ENCODE measurements around the gene GREB1L.
"Not testable (repeated sequence)": the region's sequence is repeated elsewhere in the genome, so short reads cannot be mapped to it uniquely, and the experiment has no call there.

Gene GREB1L

GRCh38 chr18:21264651-21265050, 22.6 kb downstream of the GREB1L start:
- no peak for DNase-seq (ENCODE audit: low read depth in 2 of 2)

- no peak for DNase-seq (ENCODE audit: low read depth in 2 of 2)
Measured at GRCh38 chr18:21265971-21266673, 24.1 kb downstream of the GREB1L start.

- no peak for DNase-seq (ENCODE audit: low read depth in 2 of 2)
Measured at GRCh38 chr18:21267400-21267799, 25.4 kb downstream of the GREB1L start.

GRCh38 chr18:21269349-21269748, 27.3 kb downstream of the GREB1L start:
- no peak for DNase-seq (ENCODE audit: low read depth in 2 of 2)

GRCh38 chr18:21270453-21270852, 28.4 kb downstream of the GREB1L start:
- DNase-seq (ENCODE audit: low read depth in 2 of 2) = no peak

DNA sequence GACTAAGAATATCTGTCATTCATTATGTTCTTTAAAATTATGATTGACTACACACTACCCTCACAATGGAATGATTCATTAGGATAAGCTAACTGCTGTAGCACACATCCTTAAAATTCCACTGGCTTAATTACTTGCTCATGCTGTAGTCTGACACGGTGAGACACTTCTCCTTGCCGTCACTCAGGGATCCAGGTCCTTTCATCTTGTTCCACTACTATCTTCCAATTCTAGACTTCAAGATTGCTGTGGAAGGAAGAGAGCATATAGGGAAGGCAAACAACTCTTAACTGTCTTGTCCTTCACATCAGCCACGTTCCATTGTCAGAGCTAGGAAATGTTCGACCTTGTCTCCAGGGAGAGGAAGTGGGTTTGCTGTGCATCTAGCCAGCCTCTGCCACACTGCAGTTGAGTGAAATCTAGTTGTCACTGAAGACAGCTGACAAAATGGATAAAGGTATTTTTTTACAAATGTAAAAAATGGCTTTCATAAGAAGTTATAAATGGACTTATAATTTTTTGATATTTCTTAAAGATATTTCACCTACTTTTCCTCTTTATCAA, 30.1 kb downstream of the GREB1L start:
- no peak for DNase-seq (ENCODE audit: low read depth in 2 of 2)

- no peak for DNase-seq (ENCODE audit: low read depth in 2 of 2)
Measured at GRCh38 chr18:21273568-21273967, 31.5 kb downstream of the GREB1L start.

DNA sequence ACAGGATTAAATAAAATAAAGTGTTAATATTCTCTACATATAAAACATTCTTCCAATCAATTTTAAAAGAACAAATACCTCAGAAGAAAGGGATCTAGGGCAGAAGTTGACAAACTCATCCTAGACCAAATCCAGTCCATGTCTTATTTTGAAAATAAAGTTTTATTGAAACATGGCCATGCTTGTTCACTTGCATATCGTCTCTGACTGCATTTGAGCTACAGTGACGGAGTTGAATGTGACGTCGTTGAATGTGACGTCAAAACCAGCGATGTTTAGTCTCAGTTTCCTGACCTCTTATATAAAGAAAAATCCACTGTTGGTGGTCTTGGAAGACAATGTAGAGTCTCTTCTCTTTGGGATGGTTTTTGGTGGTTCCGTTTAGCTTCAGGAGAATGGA, 33.6 kb downstream of the GREB1L start:
- no peak for DNase-seq (ENCODE audit: low read depth in 2 of 2)

- DNase-seq (ENCODE audit: low read depth in 2 of 2) = no peak
Measured at GRCh38 chr18:21277578-21277977, 35.5 kb downstream of the GREB1L start.

DNA sequence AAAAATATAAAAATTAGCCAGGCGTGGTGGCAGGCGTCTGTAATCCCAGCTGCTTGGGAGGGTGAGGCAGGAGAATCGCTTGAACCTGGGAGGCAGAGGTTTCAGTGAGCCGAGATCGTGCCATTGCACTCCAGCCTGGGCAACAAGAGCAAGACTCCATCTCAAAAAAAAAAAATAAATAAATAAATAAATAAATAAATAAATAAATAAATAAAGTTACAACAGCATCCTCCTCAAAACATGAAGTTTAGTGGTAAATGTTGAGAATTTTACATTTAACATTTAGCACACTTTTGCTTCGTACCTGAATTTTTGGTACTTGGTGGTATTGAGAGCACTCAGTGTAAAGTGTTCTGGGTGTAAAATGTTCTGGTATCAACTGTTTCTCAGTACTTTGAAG, 36.2 kb downstream of the GREB1L start:
- DNase-seq (ENCODE audit: low read depth in 2 of 2) = not testable (repeated sequence)

DNA sequence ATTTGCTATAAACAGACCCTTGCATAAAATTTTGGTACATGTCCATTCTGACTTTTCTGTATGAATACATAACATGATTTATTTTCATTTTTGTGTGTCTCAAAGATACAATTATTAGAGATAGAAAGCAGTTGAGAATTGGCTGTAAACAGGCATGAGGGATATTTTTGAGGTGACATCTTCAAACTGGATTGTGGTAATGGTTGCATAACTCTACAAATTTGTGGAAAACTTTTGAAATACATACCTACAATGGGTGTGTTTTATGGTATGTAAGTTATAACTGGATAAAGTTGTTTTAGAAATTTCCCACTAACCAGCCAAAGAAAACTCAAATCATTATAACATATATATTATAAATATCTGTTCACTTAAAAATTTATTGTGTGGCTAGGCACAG, 39.6 kb downstream of the GREB1L start:
- no peak for DNase-seq (ENCODE audit: low read depth in 2 of 2)

- DNase-seq (ENCODE audit: low read depth in 2 of 2) = no peak
Measured at GRCh38 chr18:21284540-21284939, 42.5 kb downstream of the GREB1L start.

DNA sequence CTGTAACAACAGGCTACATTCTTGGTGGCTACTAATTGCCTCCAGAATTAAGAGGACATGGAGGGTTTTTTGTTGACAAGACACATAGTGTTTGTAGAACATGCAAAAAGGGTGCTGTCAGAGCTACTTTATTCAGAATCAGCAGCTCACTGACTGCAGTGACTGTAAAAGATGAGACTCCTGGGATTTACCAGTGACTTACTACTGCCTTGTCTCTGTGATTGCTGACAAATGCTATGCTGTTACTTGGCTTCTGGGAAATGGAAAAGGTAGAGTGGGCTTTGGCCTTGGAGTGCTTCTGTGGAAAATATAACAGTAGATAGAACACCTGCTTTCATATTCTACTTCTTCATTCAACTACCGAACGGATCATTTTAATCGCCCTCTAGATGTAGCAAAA, 47.8 kb downstream of the GREB1L start:
- no peak for DNase-seq (ENCODE audit: low read depth in 2 of 2)

DNA sequence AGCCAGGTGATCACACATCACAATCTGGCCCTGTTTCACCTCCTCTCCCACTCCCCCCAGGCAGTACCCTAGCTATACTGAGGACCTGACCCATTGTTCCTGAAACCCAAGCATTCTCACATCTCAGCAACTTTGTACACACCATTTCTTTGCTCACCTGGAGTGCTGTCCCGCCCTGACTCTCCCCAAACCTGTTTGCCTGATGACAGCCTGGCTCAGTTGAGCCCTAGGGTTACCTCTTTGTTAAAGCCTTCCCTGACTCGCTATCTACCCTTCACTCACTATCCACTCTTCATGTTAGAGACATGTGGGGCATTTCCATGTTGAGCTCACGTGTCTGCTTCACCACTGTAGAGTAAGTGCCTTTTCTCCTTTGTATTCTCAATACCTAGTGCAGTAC, 49.1 kb downstream of the GREB1L start:
- DNase-seq (ENCODE audit: low read depth in 2 of 2) = no peak

- DNase-seq (ENCODE audit: low read depth in 2 of 2) = no peak
Measured at GRCh38 chr18:21293479-21293878, 51.4 kb downstream of the GREB1L start.

DNA sequence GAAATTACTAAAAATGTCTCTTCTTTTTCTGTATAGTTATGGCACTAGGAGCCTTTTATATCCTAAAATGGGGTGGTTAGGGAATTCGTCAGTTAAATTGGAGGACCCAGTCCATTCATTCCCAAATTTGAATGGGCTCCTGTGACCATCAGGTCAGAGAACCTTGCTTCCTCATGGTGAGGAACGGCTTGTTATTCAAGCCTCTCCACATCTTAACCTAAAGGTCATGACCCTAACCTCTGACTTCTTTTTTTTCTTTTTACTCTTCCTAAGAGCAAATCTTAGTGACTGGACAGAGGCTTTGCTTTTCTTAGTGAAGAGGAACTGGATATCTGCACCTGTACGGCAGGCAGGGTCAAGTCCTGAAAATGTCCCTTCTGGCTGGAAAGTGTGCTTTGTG, 53.1 kb downstream of the GREB1L start:
- no peak for DNase-seq (ENCODE audit: low read depth in 2 of 2)

DNA sequence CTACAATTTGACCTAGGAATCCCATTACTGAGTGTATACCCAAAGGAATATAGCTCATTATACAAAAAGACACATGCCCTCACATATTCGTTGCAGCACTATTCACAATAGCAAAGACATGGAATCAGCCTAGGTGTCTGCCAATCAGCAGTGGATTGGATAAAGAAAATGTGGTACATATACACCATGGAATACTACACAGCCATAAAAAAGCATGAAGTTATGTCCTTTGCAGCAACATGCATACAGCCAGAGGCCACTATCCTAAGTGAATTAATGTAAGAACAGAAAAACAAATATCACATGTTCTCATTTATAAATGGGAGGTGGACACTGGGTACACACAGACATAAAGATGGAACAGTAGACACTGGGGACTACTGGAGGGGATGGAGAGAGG, 54.0 kb downstream of the GREB1L start:
- DNase-seq (ENCODE audit: low read depth in 2 of 2) = no peak

- no peak for DNase-seq (ENCODE audit: low read depth in 2 of 2)
Measured at GRCh38 chr18:21298351-21298750, 56.3 kb downstream of the GREB1L start.

- DNase-seq (ENCODE audit: low read depth in 2 of 2) = no peak
Measured at GRCh38 chr18:21300035-21300907, 58.2 kb downstream of the GREB1L start.

- no peak for DNase-seq (ENCODE audit: low read depth in 2 of 2)
Measured at GRCh38 chr18:21300908-21301200, 58.8 kb downstream of the GREB1L start.

DNA sequence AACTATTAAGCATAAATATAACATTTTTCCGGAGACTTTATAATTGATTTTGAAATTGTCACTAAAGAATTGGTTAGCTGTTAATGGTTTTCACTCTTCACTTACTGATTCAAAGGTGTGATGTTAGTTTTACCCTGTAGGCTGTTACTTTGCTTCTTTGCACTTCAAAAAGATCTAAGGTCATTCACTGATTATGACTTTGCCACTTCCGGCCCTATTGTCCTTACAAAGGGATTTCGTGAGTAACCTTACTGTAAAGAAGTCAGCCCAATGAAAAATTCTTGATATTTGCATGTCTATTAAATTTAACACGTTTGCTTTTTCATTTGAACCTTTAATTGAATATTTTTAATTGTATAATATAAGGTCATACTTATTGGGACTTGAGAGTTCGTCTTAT, 61.4 kb downstream of the GREB1L start:
- DNase-seq (ENCODE audit: low read depth in 2 of 2) = no peak

DNA sequence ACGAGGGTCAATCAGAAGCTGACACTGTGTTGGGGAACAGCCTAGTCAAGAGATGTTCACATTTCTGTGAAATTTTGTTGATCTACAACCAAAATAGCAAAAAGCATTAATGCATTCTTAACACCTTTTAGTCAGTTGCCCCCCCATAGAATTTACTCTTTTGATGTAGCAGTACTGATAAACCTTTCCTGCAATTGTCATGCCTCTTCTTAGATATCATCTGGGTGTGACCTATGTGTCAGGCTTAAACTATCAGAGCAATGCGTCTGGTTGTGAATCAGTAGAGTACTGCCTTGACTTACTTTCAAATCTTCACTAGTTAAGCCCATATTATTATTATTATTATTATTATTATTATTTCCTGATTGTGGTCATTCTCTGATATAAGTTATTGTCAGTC, 61.9 kb downstream of the GREB1L start:
- no peak for DNase-seq (ENCODE audit: low read depth in 2 of 2)

GRCh38 chr18:21305621-21306020, 63.6 kb downstream of the GREB1L start:
- no peak for DNase-seq (ENCODE audit: low read depth in 2 of 2)
